HG03558 (cell line): ENCODE data around the gene METTL6.
"Not testable (repeated sequence)": the region's sequence is repeated elsewhere in the genome, so short reads cannot be mapped to it uniquely, and the experiment has no call there.

Experiments used
- ATAC-seq: cut with Tn5 transposase; IDR thresholded peaks from one replicate; pipeline ENCODE4 v1.9.1; 2021; ENCODE audit warnings: moderate number of reproducible peaks; ENCODE audit not compliant: unreplicated experiment; ENCODE audit errors: extremely low read depth

METTL6 gene

GRCh38 chr3:15451216-15452113 is 24.1 kb upstream of the METTL6 start:
- no peak for ATAC-seq

- ATAC-seq, result no peak
Observed at GRCh38 chr3:15450438-15451215, 23.3 kb upstream of the METTL6 start.

DNA sequence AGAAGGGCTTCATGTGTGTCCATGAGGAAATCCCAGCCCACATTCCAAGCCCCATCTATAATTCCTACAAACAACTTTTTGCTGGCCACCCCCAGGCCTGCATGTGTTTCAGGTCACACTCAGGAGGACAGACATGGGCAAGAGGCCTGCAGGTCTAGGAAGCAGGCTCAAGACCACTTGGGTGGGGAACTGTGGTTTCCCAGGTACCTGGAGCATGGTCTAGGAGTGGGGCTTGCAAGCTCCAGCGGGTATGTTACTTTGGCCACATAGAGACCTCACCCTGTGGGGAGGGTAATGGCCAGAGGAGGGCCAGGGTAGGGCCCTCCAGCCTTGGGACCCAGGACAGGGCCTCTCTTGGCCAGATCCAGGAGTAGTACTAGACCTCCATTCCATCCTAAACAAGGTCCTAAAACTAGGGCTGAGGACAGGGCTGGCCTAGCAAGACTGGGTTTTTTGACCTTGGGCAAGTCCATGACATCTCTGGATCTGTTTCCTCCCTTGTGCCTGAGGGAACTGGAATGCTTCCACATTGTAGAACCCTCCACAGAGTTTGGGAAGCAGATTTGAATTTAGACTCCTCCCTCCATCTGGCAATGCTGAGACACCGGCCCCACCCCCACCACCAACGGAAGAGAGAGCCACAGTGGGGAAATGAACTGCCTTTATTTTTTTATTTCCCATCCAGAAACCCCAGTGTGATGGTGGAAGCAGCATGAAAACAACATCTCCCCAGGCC is 22.3 kb upstream of the METTL6 start:
- no peak for ATAC-seq

GRCh38 chr3:15443826-15444524 is 16.6 kb upstream of the METTL6 start:
- ATAC-seq, result no peak

DNA sequence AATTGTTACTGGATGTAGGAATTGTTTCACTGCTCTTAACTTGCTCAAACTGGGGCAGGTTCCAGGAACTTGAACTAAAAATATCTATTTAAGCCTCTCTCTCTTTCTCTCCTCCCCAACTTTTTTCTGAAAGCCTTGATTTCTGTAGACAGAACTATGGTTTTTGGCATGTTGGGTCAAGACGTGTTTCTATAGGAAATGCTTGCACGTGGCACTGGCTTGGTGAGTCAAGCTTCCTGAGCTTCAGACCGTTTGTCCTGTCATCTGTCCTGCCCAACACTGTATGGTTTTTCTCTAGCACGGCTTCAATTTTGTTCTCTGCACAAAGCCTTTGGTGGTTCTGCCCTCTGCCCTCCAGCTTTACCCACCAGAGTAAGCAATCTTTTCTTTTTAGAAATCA is 13.5 kb upstream of the METTL6 start:
- no peak for ATAC-seq

- ATAC-seq, result no peak
Observed at GRCh38 chr3:15439476-15439875, 12.1 kb upstream of the METTL6 start.

GRCh38 chr3:15438983-15439382 is 11.6 kb upstream of the METTL6 start:
- ATAC-seq, result no peak

GRCh38 chr3:15436246-15436645 is 8.9 kb upstream of the METTL6 start:
- no peak for ATAC-seq

GRCh38 chr3:15434756-15435155 is 7.4 kb upstream of the METTL6 start:
- ATAC-seq, result no peak

- ATAC-seq, result no peak
Observed at GRCh38 chr3:15433531-15433930, 6.2 kb upstream of the METTL6 start.

GRCh38 chr3:15431256-15431837 is 4.0 kb upstream of the METTL6 start:
- ATAC-seq, result no peak

GRCh38 chr3:15430624-15431023 is 3.3 kb upstream of the METTL6 start:
- no peak for ATAC-seq

GRCh38 chr3:15429080-15429479 is 1.7 kb upstream of the METTL6 start:
- ATAC-seq, result no peak

DNA sequence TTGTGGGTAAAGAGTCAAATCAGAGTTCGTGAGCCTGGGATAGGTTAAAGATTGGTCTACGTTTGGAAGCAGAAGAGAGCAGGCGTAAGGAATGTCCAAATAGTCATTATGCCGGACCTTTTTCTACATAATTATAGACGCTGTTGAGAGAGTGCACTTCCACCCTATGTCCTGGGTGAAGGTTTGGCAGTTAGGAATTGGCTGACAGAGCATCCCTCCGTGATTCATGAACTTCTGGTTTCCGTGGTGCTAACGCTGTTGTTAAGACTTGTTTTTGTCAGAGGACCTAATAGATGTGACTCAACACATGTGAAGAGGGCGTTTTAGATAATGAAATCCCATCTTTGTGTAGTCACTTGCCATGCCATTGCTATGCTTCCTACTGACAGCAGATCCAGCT is 1.2 kb upstream of the METTL6 start:
- ATAC-seq, result no peak

DNA sequence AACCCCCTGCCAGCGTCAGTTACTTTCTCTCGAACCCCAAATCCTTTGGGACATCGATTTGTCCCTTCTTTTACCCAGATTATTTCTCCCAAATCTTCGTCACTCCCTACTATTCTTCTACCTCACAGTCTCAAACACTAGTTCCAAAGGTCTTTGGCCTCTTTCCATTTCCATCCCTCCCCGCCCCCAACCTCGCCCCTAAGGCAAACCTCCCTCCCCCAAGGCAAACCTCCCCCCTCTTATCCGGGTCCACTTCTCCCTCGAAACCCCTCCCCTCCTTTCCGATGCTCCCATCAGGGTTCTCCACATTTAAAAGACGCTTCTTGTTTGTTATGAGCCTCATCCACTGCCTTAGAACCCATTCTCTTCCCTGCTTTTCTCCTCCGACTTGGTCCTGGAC is 637 bp upstream of the METTL6 start:
- no peak for ATAC-seq

DNA sequence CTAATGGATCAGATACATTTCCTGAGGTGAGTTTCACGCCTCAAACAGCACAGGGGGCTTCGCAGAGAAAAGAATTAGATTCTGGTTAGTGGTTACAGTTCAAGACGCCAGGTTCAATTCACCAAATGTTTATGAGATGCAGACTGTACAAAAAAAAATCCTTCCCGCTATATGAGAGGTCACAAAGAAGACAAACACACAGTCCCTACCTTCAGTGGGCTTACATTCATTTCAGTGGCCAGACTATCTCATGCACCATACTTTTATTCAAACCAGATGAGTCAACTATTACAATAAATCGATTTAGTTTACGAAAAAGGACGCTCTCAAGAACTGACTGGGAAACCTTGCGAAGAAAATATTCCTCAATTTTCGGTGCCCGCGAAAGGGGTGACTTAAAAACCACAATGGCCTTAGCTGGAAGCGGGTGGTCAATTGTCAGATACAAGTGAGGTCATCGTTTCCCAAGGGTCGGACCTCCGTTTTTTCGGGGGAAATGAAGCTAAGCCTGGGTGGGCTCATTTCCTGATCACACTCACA is 695 bp downstream of the METTL6 start:
- ATAC-seq, result no peak

DNA sequence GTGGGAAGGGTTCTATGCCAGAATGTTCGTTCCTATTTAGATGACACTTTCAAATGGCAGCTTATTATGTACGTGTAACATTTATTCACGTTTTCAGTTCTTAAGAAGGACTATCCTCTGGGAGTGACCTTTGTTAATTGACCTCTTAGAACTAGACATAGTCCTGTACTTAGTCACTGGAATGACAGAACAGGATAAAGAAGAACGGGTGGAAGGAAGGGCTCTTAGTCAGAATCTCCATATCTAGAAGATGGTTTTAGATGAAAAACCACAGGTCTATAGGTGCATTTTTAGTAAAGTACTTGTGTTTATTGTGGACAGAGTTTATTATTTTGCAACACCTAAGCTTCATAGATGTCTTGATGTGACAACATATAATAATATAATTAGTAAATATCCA is 6.5 kb downstream of the METTL6 start:
- ATAC-seq, result no peak

DNA sequence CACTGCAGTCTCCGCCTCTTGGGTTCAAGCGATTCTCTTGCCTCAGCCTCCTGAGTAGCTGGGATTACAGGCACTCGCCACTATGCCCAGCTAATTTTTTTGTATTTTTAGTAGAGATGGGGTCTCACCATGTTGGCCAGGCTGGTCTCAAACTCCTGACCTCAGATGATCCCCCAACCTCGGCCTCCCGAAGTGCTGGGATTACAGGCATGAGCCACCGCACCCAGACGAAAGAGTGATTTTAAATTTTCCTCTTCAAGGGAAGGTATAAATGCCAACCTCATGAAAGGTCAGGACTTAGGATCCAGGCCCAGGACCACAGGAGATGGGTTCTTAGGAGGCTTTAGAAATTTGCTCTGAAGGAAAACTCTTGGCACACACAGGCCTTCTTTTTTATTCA is 16.4 kb downstream of the METTL6 start:
- not testable (repeated sequence) for ATAC-seq

- no peak for ATAC-seq
Observed at GRCh38 chr3:15409774-15410173, 17.6 kb downstream of the METTL6 start.

DNA sequence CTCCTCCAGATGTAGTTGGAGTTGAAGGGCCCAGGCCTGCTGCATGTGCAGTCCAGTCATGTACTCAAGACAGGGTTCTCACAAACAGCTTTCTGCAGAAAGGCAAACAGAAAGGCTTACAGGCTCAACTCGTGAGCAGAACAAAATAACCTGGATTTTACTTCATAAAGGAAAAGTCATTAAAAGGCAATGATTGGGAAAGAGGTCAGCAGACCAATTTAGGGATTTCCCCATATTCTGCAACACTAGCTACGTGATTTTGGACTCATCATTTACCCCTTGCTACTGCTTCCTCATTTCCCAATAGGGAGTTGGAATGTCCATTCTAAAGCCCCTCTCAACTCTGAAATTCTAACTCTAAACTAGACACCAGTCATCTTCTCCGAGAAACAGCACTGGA is 18.1 kb downstream of the METTL6 start:
- no peak for ATAC-seq
